Measurements from ENCODE around the gene MEF2D.
A peak's percentile ranks its signal among the peaks of the same experiment; 100 is the strongest.

Gene MEF2D

DNA sequence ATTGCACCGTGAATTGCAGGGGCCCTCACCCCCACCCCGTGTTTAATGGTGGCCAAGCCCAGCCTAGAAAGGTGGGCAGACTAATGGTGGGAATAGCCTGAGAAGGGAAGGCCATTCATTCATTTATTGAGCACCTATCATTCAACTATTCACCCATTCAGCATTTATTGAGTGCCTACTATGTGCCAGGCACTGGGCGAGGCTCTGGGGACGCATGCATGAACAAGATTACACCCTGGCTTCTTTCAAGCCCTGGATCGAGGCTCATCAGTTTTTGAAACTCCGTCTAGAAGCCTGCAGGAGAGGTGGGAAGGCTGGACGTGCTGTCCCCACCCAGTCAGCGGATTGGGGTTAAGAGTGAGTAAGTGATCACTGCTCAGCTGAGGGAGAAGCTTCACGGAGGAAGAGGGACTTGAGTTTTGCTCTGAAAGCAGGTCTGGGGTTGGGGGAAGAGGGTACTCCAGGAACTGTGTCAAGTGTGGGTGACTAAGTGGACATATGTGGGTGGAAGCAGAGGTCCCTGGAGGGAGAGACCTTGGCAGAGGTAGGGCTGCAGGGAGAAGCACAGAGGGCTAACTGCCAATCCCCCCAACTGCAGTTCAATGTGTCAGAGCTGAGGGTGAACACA, 35.6 kb downstream of the MEF2D start:
- DNase-seq = no peak

DNA sequence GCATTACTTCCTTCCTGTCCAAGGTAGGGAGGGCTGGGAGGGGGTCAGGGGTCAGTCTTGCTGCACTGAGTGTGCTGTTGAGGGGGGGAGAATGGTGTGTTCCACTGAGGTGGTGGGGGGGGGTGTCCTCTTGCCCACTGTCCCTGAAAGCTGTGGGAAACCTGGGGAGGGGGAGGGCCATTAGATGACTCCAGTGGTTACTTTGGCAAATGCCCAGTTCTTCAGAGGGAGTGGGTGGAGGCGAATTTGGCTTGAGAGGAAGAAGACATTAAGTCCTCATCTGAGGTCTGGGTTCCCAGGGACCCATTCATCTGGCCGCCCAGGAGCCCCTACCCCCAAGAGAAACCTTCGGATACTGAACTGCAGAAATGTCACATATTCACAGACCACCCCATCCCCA, 36.2 kb downstream of the MEF2D start:
- no peak for DNase-seq

DNA sequence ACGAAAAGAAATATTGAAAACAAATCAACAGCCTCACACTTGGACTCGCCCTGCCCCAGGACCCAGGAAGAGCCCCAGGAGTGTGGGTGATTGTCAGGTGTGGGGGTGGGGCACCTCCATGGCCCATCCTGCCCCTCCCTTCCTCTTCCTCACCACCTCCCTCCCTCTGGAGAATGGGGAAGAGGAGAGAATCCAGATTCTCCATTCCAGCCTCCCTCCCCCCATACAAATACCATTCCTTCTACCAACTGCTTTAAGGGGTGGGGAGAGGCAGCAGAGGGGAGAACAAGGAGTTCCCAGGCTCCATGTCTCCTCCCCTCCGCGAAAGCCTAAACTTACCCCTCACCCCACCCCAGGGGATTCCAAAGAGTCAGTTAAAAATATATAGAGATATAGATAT, 36.7 kb downstream of the MEF2D start:
- DNase-seq = no peak

DNA sequence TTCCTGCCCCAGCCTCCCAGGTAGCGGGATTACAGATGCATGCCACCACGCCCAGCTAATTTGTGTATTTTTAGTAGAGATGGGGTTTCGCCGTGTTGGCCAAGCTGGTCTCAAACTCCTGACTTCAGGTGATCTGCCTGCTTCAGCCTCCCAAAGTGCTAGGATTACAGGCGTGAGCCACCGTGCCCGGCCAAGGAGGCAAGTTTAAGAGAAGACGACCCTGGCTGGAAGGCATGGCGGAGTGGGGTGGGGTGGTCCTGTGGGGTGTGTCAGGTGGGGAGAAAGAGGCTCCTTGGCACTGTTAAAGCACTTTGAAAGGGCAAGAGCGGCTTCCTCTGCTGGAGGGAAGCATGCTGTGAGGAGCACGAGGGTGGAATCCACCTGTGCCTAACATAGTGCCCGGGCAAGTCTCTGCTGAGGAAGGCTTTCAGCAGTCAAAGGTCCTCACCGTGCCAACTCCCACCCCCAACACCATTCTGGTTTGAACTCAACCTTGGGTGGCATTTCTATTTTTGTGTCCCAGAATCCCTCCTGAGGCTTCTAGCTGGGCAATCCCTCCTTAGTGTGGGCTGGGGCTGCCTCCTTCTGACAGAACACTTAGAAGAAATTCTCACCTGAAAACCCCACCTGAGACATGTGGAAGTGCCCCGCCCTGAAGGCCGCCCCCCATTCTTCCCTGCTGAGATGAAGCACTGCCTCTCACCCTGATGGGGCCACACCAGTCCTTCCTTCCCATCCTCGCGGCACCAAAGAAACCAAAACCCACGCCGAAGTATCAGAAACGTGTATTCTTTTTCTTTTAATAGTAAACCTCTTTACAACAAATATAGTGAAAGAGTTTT, 37.4 kb downstream of the MEF2D start:
- DNase-seq = no peak

DNA sequence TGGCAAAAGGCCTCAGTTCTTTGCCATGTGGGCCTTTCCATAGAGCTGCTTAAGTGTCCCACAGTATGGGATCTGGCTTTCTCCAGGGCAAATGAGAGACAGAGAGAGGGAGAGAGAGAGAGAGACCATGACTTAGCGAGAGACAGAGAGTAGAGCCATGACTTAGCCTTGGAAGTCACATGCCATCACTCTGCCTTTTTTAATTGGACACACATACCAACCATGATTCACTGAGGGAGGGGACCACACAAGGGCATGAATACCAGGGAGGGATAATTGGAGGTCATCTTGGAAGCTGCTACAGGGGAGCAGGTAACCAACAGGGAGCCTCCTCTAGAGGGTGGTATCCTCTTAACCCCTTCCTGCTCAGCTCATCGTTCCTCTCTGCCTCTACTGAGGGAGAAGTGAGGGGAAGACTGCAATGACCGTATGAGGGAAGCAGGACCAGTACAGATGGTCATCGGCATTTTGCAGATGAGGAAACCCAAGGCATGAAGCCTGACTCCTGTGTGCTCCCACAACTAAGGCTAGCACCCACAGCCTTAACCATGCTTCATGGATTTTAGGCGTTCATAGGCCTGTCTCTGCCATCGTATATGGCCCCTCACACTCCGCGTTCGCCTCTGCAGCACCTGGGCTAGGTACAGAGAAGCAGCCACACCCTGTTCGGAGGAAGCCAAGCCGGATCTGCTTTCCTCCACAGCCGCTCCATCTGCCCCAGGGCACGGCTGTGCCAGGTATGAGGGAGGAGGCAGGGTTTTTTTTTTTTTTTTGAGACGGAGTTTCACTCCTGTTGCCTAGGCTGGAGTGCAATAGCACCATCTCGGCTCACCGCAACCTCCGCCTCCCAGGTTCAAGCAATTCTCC, 38.6 kb downstream of the MEF2D start:
- no peak for DNase-seq

DNA sequence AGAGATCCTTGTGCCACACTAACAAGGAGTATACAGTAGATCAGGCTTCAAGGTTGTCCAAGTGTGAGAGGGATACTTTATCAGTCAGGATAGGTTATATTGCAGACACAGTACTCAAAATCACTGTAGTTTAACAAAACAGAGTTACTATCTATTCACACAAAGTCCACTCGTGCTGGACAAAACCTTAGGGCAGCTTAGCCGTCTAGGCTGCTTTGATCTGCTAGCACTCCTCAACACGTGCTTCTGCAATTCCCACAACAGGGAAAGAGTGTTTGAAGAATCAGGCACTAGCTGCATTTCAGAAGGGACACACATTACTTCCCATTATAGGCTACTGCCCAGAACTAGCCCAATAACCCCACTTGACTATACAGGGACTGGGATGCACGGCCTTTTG, 39.5 kb downstream of the MEF2D start:
- DNase-seq = no peak

DNA sequence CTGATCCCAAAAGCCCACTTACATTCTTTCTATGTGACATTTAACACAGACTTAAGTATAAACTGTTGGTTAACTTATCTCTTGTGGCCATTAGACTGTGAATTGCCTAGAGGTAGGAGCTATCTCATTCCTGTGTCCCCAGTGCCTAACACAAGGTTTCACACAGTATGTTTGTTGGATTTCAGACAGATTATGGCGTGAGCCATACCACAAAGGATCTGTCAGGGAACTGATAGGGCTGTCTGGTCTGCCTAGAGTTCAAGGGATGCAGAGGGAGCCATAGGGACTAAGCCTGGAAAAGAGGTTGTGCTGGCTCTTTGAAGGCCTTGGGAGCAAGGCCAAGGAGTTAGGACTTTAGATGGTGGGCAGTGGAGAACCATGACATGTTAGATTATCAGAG, 40.0 kb downstream of the MEF2D start:
- DNase-seq = no peak

DNA sequence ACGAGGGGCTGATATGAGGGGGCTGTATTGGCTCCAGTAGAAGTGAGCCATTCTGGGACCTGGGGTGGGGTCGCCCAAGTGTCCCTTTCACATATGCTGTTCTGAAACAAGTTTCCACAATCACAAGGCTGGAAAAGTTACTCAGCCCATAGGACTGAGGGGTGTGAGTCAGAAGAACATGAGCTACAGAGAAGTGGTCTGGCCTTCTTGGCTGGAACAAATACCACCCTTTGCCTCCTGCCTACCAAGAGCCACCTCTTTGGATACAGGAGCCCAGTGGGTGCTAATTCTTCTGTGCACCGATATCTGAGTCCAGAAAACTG, 42.4 kb downstream of the MEF2D start:
- no peak for DNase-seq

DNA sequence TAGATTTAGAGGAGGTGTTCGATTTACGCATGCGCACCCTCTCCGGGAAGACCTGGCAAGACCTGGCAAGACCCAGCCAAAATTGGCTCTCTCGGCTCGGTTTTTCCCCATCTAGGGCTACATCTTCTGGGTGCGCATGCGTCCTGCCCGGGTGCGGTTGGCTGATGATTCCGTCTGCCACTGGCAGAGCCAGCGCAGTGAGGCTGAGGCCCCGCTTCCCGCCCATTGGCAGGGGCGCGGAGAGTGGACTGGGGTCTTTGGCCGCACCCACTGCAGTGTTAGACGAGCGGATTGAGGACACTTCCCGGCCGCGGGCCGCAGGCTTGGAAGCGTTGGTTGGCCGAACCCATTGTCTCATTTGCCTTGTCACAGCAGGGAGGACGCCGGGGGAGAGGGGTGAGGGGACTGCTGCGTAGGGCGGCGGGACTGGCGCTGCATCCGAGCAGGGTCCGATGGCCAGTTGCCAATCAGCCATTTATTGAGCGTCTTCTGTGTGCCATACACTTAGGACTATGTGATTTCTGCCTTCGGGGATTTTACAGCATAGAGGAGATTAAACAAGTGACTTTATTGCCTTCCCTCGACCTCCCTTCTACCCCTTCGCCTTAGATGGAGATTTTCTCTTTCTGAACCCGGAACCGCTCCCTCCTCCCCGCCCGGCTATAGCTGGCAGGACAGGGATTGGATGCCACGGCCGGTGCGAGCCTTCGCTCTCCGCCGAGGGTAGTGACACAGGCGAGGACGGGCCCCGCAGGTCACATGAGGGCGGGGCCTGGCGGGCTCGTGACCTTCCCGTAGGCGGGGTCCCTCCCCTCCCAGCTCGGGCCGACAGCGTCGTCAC, 43.7 kb downstream of the MEF2D start:
- DNase-seq = peak; percentile 85 to 92 (median 88)

DNA sequence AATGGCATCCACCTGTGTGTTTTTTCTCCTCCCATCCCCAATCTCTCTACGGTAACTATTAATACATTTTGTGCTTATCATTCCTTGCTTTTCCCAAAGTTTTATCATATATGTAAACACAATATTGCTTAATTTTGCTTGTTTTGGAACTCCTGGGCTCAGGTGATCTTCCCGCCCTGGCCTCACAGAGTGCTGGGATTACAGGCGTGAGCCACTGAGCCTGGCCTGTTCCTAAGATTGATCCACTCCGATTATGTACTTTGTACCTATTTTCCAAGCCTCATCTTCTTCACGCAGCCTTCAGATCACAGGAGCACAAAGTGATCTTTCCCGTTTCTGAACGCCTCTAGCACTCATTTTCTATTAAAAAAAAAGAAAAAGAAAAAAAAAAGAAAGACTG, 45.2 kb downstream of the MEF2D start:
- no peak for DNase-seq

DNA sequence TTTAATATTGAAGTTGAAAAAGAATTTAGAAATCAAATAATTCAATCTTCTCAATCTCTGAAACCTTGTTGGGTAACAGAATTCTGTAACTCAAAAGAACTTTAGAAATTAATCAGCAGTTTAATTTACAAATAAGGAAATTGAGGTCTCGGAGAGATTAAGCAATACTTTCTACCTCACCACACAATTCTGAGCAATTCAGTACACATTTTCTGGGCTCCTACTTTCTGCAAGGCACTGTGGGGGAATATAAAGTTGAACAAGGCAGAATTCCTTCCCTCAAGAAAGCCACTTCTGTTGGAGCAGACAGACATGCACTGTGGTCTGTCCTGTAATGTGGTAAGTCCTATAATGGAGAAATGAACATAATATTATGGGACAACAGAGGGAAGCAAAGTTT, 47.7 kb downstream of the MEF2D start:
- no peak for DNase-seq

DNA sequence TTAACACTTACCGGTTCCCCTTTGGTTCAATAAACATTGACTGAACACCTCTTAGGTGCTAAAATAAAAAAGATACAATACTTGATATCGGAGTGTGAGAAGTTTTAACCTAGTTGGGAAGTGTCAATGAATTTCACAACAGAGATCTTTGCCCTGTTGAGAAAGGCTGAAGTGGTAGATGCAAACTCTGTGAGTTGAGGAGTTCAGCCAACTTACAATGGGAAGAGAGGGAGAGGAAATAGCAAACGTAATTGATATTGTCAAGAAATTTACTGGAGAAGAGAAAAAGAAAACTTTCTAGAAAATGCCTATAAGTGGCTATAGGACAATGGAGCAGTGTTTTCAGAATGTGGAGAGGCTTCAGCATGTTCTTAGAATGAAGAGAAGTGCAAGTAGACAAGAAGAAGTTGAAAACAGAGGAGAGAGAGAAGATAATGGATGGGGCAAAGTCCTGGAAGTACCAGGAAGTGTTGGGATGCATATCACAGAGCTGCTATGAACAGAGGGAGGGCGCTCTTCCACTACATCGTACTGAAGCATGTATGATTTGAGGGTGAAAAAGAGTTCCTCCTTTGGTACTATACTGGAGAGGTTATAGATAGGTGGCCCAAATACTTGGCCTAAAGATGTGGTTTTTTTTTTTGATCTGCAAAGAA, 48.9 kb downstream of the MEF2D start:
- DNase-seq = no peak

DNA sequence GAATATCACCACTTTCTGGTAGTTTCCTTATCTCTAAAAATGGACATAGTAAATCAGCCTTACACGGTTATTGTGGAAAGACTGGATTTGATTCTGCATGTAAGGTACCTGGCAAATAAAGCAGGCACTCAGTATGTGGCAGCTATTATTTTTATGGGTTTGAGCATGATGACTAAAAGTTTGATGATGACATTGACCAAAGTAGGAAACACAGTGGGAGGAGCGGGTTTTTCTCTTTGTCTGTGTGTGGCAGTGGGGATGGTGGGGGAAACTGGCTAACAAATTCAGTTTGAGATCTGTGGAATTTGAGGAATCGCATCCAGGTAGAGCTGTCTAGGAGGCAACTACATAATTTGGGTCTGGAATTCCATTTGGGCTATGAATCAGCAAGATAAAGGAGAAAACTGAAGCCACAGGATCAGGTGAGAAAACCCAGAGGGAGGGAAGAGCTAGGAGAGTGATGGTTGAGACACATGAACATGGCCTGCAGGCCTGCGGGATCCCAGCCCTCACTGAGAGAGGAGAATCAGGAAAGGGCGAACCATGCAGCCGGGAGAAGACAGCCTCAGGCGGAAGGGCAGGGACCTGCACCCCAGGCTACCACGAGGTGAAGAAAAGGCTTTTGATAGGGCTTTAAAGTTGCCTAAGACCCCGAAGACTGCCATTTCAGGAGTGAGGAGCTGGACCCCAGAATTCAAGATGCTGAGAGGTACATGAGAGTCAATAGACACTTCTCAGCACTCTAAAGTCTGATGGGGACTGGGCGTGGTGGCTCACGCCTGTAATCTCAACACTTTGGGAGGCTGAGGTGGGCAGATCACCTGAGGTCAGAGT, 52.2 kb downstream of the MEF2D start:
- no peak for DNase-seq

DNA sequence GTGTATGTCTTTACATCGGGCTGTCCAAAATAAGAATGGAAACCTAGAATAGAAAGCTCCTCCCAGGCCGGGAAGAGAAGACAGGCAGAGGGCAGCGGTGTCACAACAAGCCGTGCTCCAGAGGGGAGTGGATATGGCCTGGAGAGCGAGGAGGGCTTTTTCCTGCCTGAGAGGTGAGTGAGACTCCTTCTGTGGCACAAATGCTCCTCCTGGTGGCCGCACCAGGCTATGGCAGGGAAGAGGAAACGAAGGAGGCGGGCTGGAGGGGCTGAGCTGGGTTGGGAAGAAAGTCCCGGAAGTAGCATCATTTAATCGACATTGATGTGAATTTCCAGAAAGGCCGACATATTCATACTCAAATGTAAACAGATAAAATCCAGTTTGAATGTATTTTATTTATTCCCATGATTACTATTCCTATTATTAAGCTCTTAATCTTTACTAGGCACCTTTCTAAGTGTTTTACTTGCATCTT, 54.7 kb downstream of the MEF2D start:
- peak; percentile 37 to 71 (median 54) for DNase-seq

DNA sequence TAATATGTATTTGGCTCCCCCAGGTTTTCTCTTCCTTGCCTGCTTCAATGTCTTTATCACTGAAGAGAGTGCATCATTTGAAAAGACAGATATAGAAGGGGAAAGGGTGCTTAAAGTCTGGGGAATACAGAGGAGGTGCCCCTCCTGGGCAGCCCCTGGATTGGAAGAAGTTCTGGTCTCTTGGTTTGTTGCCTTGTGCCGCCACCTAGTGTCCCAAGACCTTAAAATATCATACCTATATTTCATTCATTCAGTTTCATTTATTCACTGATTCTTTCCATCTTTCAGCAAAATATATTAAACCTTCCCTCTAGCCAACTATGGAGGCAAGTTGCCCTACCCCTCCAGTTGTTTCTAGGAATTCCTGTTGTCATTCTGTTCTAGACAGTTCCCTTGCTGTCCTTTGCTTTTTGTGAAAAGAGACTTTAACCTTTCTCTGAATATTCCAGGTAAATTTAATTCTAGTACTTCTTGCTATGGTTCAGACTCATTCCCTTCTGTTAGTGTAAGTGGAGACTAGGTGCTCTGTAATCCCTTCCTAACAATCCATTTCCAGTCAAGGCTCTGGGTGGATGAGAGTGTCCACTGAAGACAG, 56.1 kb downstream of the MEF2D start:
- DNase-seq = peak in 1 of 4 experiments; percentile 18

DNA sequence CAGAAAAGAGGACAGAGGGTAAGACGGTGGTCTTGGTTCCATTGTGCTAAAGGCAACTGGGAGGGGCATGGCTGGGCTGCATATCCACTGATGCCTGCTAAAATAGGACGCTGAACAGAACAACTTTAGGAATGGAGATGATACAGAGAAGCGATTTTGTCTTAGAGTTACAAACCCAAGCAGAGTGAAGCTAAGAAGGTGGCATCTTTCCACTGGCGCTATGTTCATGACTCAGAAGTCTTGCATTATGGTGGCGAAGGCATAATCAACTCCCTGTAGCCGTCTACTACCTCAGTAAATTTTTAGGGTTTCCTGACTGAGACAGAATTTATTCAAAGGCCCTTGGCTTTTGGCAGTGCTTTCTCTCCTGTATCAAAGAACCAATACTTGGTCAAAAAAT, 57.3 kb downstream of the MEF2D start:
- no peak for DNase-seq

DNA sequence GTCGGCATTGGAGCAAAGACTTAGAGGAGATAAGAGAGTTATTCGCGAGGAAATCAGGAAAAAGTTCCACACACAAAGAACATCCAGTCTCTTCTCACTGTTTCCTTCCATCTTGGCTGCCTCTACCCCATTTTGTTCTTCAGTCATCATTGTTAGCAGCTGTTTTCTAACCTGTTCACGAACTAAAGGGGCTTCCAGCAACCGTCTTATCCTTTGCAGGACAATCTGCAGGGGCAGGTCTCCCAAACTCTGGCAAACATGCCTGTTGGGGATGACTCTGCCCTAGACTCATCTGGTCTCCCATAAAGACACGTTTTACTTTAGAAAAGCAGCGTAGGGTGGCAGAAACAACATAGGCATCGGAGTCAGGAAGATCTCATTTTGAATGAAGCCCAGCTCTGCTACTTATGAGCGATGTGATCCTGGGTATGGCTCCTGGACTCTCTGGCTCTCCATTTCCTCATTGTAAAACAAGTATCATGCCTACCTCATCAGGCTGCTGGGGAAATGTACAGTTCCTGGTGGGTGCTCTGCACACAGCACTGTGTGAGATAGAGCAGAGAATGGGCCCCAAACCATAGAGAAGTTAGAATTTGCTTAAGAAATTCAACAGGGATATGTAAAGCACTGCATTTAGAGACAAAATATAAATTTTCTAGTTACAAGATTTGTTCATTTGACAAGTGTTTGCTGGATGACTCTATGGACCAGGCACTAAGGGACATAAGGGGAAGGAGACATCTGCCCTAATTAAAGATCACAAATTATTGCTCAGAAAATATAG, 59.7 kb downstream of the MEF2D start:
- DNase-seq = no peak

DNA sequence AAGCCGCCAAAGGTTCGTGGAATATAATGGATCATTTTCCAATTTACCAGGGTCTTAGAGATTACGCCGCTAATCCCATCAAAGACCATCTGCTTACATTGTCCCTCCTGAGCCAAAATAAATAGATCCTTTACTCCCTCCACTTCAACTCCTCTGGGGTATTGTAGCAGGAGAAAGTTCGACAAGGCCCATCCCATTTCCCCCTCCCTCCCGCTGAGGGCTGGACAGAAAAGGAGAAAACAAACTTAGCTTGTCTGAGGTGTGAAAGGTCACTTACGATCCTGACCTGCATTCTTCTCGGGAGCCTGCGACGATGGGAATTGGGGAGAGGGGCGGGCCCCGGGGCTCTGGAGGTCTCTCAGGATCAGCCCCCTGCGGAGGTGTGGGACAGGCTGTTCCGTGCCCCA, 60.8 kb downstream of the MEF2D start:
- no peak for DNase-seq

DNA sequence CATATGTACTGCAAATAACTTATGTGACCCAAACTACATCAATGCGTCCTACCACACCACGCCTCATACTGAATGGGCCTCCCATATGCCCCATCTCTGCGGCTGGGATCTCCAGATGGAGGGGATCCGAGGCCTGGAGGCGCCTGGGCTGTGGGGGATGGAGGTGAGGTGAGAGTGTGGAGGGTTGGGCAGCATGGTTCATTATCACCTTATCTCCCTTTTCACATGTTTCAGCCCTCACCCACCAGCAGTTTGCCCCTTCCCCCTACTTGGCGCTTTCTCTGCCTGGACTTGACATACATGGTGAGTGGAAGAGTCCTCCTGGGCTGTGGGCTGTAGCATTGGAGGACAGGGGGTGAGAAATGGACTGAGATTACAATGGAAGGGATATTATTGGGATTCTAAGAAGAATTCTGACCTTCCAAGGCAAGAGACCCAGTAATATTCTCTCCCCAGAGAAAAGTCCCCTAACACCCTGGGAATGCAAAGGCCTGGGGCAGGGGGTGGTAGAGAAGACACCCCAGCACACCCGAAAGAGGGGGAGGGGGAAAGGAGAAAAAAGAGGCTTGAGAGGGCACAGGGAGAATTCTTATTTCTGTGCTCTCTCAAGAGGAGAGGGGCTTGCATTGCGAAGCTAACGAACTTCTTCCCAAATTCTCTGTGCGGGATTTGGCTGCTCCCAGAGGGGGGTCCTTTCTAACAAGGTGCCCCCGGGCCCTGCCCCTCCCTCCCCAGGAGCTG, 61.4 kb downstream of the MEF2D start:
- no peak for DNase-seq
